ENCODE results near the gene NAA30.

NAA30 gene

GRCh38 chr14:57400556-57401494, 10.4 kb downstream of the NAA30 start:
- no peak for DNase-seq

- no peak for DNase-seq
These were observed 11.1 kb downstream of the NAA30 start for GRCh38 chr14:57401501-57401900.

GRCh38 chr14:57402173-57402852, 11.9 kb downstream of the NAA30 start:
- no peak for DNase-seq

- DNase-seq: no peak
These were observed 13.1 kb downstream of the NAA30 start for GRCh38 chr14:57403521-57403864.

DNA sequence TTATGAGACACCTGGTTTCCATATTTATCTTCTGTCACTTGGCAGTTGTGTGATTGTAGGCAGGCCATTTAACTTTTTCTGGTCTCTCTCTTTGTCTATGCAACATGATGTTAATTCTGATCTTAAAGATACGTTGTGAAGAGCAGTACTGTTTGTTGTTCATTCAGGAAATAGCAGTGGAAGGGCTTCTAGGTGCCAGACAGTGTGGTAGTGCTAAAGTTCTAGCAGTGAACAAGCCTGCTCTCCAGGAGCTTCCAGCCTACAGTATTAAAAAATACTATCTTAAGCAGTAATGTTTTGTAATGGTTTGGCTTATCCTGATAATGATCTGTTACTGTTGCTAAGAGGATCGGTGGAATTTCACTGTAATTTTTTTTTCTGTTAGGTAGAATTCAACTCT, 15.2 kb downstream of the NAA30 start:
- no peak for DNase-seq

- DNase-seq: no peak
These were observed 17.7 kb downstream of the NAA30 start for GRCh38 chr14:57408037-57408436.

DNA sequence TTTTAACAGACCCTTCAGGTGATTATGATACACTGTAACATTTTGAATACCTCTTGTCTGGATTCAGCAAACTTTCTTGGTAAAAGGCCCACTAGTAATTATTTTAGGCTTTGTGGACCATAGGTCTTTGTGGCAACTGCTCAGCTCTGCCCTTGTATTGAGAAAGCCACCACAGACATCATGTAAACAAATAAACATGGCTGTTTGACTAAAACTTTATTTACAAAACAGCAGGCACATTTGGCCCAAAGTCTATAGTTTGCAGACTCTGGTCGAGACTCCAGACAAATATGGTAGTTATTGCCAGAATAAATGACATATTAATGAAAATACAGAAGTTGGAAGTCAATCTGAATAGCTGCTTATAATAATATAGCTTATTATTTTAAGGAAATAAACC, 18.2 kb downstream of the NAA30 start:
- DNase-seq: no peak

DNA sequence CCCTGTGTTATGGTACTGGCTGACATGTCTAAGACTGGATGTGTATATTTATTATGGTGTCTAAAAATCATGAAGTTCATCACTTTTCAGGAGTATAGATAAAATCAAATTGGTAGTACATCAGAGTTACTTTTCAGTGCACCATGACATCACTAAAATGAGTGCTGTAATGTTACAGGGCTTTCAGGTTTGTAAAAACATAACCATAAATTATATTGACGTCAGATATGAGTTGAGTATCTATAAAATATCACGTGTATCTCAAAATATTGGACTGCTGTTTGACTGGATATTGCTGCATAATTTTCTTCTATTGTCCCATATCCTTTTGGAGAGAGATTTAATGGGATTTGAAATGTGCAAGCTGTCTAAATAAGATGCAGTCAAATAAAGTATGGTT, 22.0 kb downstream of the NAA30 start:
- no peak for DNase-seq

- DNase-seq: no peak
These were observed 23.5 kb downstream of the NAA30 start for GRCh38 chr14:57413849-57414248.

DNA sequence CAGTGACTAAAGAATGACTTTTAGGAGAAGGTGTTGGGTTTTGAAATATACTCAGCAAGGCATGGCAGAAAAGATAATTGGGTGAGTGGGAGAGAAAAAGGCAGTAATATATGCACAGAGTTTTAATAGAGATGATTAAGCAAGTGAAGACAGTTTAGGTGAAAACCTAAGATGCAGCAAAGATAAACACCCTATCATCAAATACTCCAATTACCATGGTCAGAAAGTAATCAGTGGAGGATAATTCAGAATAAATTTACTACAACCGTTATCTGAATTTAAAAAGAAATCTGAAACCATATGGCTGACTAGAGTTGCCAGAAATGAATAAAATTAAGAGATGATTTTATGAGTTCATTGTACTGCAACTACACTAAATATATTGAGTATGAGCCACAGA, 26.8 kb downstream of the NAA30 start:
- no peak for DNase-seq

GRCh38 chr14:57418999-57419398, 28.6 kb downstream of the NAA30 start:
- DNase-seq: no peak

DNA sequence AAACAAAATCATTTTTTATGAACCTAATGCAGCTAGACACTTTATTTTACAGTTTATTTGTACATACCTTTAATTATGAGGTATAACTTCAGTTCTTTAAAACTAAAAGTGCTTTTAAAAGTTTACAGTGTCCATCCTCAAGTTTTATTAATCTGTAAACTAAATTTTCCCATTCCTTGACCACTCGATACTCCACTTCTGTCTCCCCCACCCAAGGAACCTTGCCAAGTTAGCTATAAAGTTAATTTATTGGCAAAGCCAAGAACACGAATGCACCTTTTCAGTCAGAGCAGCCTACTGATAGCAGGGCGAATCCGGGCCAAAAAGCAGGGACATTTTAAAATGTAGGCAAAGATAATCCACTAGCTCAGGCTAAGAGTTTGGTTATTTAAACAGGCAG, 29.6 kb downstream of the NAA30 start:
- DNase-seq: no peak

GRCh38 chr14:57420986-57421385, 30.6 kb downstream of the NAA30 start:
- DNase-seq: no peak

- DNase-seq: no peak
These were observed 45.5 kb downstream of the NAA30 start for GRCh38 chr14:57435923-57436322.

GRCh38 chr14:57461777-57462320, 71.5 kb downstream of the NAA30 start:
- no peak for DNase-seq

DNA sequence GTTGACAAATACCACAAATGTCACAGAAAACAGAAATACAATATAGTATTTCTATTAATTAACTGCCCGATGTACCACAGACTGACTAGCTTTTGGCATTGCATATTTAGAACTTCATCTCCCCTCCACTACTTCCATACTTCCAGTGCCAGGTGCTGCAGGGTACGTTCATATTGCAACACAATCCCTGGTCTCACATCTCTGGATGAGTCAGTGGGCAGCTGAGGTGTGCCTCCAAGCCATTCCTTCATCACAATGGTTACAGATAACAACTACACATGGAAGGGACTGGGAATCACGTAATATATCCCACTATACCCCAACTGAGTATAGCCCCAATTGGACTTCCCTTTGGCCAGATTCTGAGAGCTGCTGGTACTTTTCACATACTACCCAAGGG, 72.2 kb downstream of the NAA30 start:
- DNase-seq: no peak

- no peak for DNase-seq
These were observed 73.8 kb downstream of the NAA30 start for GRCh38 chr14:57464008-57464730.
